GM18907 (cell line): ENCODE results near the gene FPR2.
"Not testable (repeated sequence)": the region's sequence is repeated elsewhere in the genome, so short reads cannot be mapped to it uniquely, and the experiment has no call there.

Source experiments
- ATAC-seq: cut with Tn5 transposase; IDR thresholded peaks from one replicate; pipeline ENCODE4 v1.9.1; 2021; ENCODE audit warnings: mild to moderate bottlenecking, moderate library complexity; ENCODE audit not compliant: unreplicated experiment

FPR2 gene

GRCh38 chr19:51739466-51740213 is 21.3 kb upstream of the FPR2 start:
- no peak for ATAC-seq

- no peak for ATAC-seq
Observed at GRCh38 chr19:51740356-51740755, 20.6 kb upstream of the FPR2 start.

- ATAC-seq: no peak
Observed at GRCh38 chr19:51742789-51743188, 18.2 kb upstream of the FPR2 start.

- no peak for ATAC-seq
Observed at GRCh38 chr19:51743405-51743804, 17.6 kb upstream of the FPR2 start.

- no peak for ATAC-seq
Observed at GRCh38 chr19:51746731-51747130, 14.2 kb upstream of the FPR2 start.

- no peak for ATAC-seq
Observed at GRCh38 chr19:51749979-51750378, 11.0 kb upstream of the FPR2 start.

- no peak for ATAC-seq
Observed at GRCh38 chr19:51750400-51751094, 10.4 kb upstream of the FPR2 start.

- no peak for ATAC-seq
Observed at GRCh38 chr19:51751655-51752054, 9.3 kb upstream of the FPR2 start, which contains the start of gene FPR1. Gene FPR1 (minus strand): TSS chr19:51751878. CDS start chr19:51746994, 4,884 bp downstream.

GRCh38 chr19:51754109-51754508 is 6.9 kb upstream of the FPR2 start:
- no peak for ATAC-seq

GRCh38 chr19:51754770-51755169 is 6.2 kb upstream of the FPR2 start:
- ATAC-seq: no peak

GRCh38 chr19:51755571-51755970 is 5.4 kb upstream of the FPR2 start:
- ATAC-seq: no peak

- ATAC-seq: no peak
Observed at GRCh38 chr19:51761696-51762095, 716 bp downstream of the FPR2 start.

- no peak for ATAC-seq
Observed at GRCh38 chr19:51765086-51765485, 4.1 kb downstream of the FPR2 start.

- no peak for ATAC-seq
Observed at GRCh38 chr19:51766461-51766860, 5.5 kb downstream of the FPR2 start.

GRCh38 chr19:51771376-51772130 is 10.6 kb downstream of the FPR2 start:
- no peak for ATAC-seq

- no peak for ATAC-seq
Observed at GRCh38 chr19:51772977-51773376, 12.0 kb downstream of the FPR2 start.

GRCh38 chr19:51776561-51776960 is 15.6 kb downstream of the FPR2 start:
- not testable (repeated sequence) for ATAC-seq

- ATAC-seq: no peak
Observed at GRCh38 chr19:51777570-51778462, 16.8 kb downstream of the FPR2 start.

GRCh38 chr19:51779181-51779580 is 18.2 kb downstream of the FPR2 start:
- ATAC-seq: no peak

GRCh38 chr19:51779703-51780102 is 18.7 kb downstream of the FPR2 start:
- no peak for ATAC-seq

- ATAC-seq: no peak
Observed at GRCh38 chr19:51780270-51780669, 19.3 kb downstream of the FPR2 start.
